GM12874 (cell line): ENCODE results near the gene VCAM1.

Source experiments
- CTCF ChIP-seq: IDR thresholded peaks from 2 replicates; pipeline ENCODE4 v1.5.1; 2011; ENCODE audit warnings: low read depth, mild to moderate bottlenecking, control low read depth, low read length, moderate library complexity; ENCODE audit not compliant: insufficient read depth

The VCAM1 gene

GRCh38 chr1:100767176-100767890 is 47.8 kb downstream of the VCAM1 start:
- no peak for TF ChIP-seq CTCF

GRCh38 chr1:100769323-100769722 is 49.8 kb downstream of the VCAM1 start:
- TF ChIP-seq CTCF = no peak

- no peak for TF ChIP-seq CTCF
These were observed 50.5 kb downstream of the VCAM1 start for GRCh38 chr1:100769906-100770646.

- no peak for TF ChIP-seq CTCF
These were observed 53.9 kb downstream of the VCAM1 start for GRCh38 chr1:100773444-100773843.

- TF ChIP-seq CTCF = no peak
These were observed 54.8 kb downstream of the VCAM1 start for GRCh38 chr1:100774370-100774769.

GRCh38 chr1:100775483-100775882 is 55.9 kb downstream of the VCAM1 start:
- TF ChIP-seq CTCF = no peak

GRCh38 chr1:100778748-100779147 is 59.2 kb downstream of the VCAM1 start:
- TF ChIP-seq CTCF = no peak
